Liver (tissue), 9 donors: Measurements from ENCODE around the gene CDK16. TPM values are rescaled to one million over a fixed set of nuclear protein-coding genes. Genes with fewer than 3 reads are reported as not detected.

Experiments
- DNase-seq: peaks from one replicate; pipeline ENCODE4 v3.0.0-alpha.2; 2017; ENCODE audit warnings: low spot score
- H3K27ac ChIP-seq, 2 donors: one replicate each; pipeline ENCODE4 v1.7.0; 2013; ENCODE audit warnings: inconsistent platforms in 2 of 2, low read length in 2 of 2, control low read depth in 1 of 2, low read depth in 1 of 2, mild to moderate bottlenecking in 1 of 2
- H3K27me3 ChIP-seq, 4 donors: one replicate each; pipeline versions ENCODE4 v1.6.1 to v1.7.0; 2013; ENCODE audit warnings: low read length in 3 of 4, inconsistent platforms in 1 of 4, mild to moderate bottlenecking in 1 of 4, moderate library complexity in 1 of 4; ENCODE audit not compliant: control insufficient read depth in 4 of 4, insufficient read depth in 4 of 4
- H3K36me3 ChIP-seq, 4 donors: one replicate each; pipeline versions ENCODE4 v1.6.1 to v1.7.0; 2013; ENCODE audit warnings: low read length in 3 of 4, mild to moderate bottlenecking in 3 of 4, low read depth in 1 of 4, moderate library complexity in 1 of 4; ENCODE audit not compliant: control insufficient read depth in 4 of 4, insufficient read depth in 3 of 4
- H3K4me1 ChIP-seq, 4 donors: one replicate each; pipeline versions ENCODE4 v1.6.1 to v1.7.0; 2013; ENCODE audit warnings: low read length in 3 of 4, mild to moderate bottlenecking in 3 of 4, moderate library complexity in 1 of 4; ENCODE audit not compliant: control insufficient read depth in 4 of 4, insufficient read depth in 4 of 4
- H3K4me3 ChIP-seq, 3 donors: one replicate each; pipeline versions ENCODE4 v1.6.1 to v1.7.0; 2013; ENCODE audit warnings: low read length in 3 of 3, control low read depth in 1 of 3, low read depth in 1 of 3, mild to moderate bottlenecking in 1 of 3
- H3K9ac ChIP-seq, 2 donors: one replicate each; pipeline ENCODE4 v1.7.0; 2013; ENCODE audit warnings: low read length in 2 of 2, mild to moderate bottlenecking in 2 of 2, moderate library complexity in 2 of 2, control low read depth in 1 of 2, low read depth in 1 of 2
- H3K9me3 ChIP-seq, 4 donors: one replicate each; pipeline versions ENCODE4 v1.6.1 to v1.7.0; 2013; ENCODE audit warnings: low read length in 3 of 4; ENCODE audit not compliant: control insufficient read depth in 4 of 4
- CTCF ChIP-seq: fragments of 150-350 bp; IDR thresholded peaks from 2 replicates; pipeline ENCODE4 v1.5.1; 2017; ENCODE audit warnings: improper control_type of control experiment, low read depth, low read length; ENCODE audit not compliant: missing input control
- EGR1 ChIP-seq, 2 donors: IDR thresholded peaks; 2 replicates each; pipeline ENCODE4 v1.6.1; 2016 to 2018; ENCODE audit warnings: antibody characterized with exemption in 2 of 2, low read depth in 2 of 2
- FOXA1 ChIP-seq: IDR thresholded peaks from 2 replicates; pipeline ENCODE4 v1.6.1; 2016; ENCODE audit warnings: antibody characterized with exemption
- FOXA2 ChIP-seq: IDR thresholded peaks from 2 replicates; pipeline ENCODE4 v1.6.1; 2016; ENCODE audit warnings: antibody characterized with exemption
- GABPA ChIP-seq, 2 donors: IDR thresholded peaks in 1 of 2; conservative IDR thresholded peaks in 1 of 2; 2 replicates each; pipeline ENCODE4 v1.6.1; 2016; ENCODE audit warnings: antibody characterized with exemption in 2 of 2, mild to moderate bottlenecking in 1 of 2, moderate library complexity in 1 of 2
- HNF4A ChIP-seq, 2 donors: conservative IDR thresholded peaks; 2 replicates each; pipeline ENCODE4 v1.6.1; 2016; ENCODE audit warnings: antibody characterized with exemption in 2 of 2, mild to moderate bottlenecking in 2 of 2
- HNF4G ChIP-seq: IDR thresholded peaks from 2 replicates; pipeline ENCODE4 v1.6.1; 2016; ENCODE audit warnings: antibody characterized with exemption
- JUND ChIP-seq, 2 donors: IDR thresholded peaks; 2 replicates each; pipeline ENCODE4 v1.6.1; 2016; ENCODE audit warnings: antibody characterized with exemption in 2 of 2
- NR2F2 ChIP-seq: IDR thresholded peaks from 2 replicates; pipeline ENCODE4 v1.6.1; 2016; ENCODE audit warnings: antibody characterized with exemption
- RAD21 ChIP-seq, 2 donors: IDR thresholded peaks; 2 replicates each; pipeline ENCODE4 v1.6.1; 2016; ENCODE audit warnings: antibody characterized with exemption in 2 of 2, mild to moderate bottlenecking in 2 of 2
- REST ChIP-seq: IDR thresholded peaks from 2 replicates; pipeline ENCODE4 v1.6.1; 2016; ENCODE audit warnings: antibody characterized with exemption, mild to moderate bottlenecking
- RXRA ChIP-seq, 2 donors: IDR thresholded peaks; 2 replicates each; pipeline ENCODE4 v1.6.1; 2017 to 2018; ENCODE audit warnings: antibody characterized with exemption in 2 of 2, mild to moderate bottlenecking in 1 of 2
- SP1 ChIP-seq: IDR thresholded peaks from 2 replicates; pipeline ENCODE4 v1.6.1; 2018; ENCODE audit warnings: antibody characterized with exemption, mild to moderate bottlenecking
- TAF1 ChIP-seq: conservative IDR thresholded peaks from 2 replicates; pipeline ENCODE4 v1.6.1; 2016; ENCODE audit warnings: antibody characterized with exemption, mild to moderate bottlenecking
- YY1 ChIP-seq: IDR thresholded peaks from 2 replicates; pipeline ENCODE4 v1.6.1; 2016; ENCODE audit warnings: antibody characterized with exemption, mild to moderate bottlenecking
- WGBS: extraction: QIAGEN DNeasy Blood & Tissue Kit; methylation state at CpG from one replicate; pipeline ENCODE4 v1.1.7; 2013; 5-methylcytosine and 5-hydroxymethylcytosine counted together
- polyA plus RNA-seq, 2 donors: library from polyadenylated mRNA; stranded (reverse) in 1 of 2; unstranded in 1 of 2; fragments of 200-250 nt in 1 of 2; fragments of >200 nt in 1 of 2; fragmentation: Nextera tagmentation in 1 of 2; extraction: Ambion mirVana in 1 of 2; gene quantifications; one replicate each; pipeline versions ENCODE4 v1.2.1 to v1.2.3, GENCODE V29; 2013 to 2015
- total RNA-seq, 2 donors: library from RNA; depleted of rRNA; stranded (reverse); fragments of >200 nt; gene quantifications; one replicate each; pipeline ENCODE4 v1.2.3, GENCODE V29; 2014
- TF ChIP-seq, protein P1 (sequence below): IDR thresholded peaks from 2 replicates; pipeline ENCODE4 v1.6.1; 2016; ENCODE audit warnings: antibody characterized with exemption
- TF ChIP-seq, protein P2 (sequence below): IDR thresholded peaks from 2 replicates; pipeline ENCODE4 v1.6.1; 2016; ENCODE audit warnings: antibody characterized with exemption
- TF ChIP-seq, protein P3 (sequence below): IDR thresholded peaks from 2 replicates; pipeline ENCODE4 v1.6.1; 2016; ENCODE audit warnings: antibody characterized with exemption
- donor health status: healthy.
- donor health status: healthy.
- donor health status: healthy.
- donor health status: healthy.
- donor health status: healthy.

CDK16 gene
- total and polyA plus RNA-seq, 4 donors = 10.8 to 31.1 (median 19.9) TPM

DNA sequence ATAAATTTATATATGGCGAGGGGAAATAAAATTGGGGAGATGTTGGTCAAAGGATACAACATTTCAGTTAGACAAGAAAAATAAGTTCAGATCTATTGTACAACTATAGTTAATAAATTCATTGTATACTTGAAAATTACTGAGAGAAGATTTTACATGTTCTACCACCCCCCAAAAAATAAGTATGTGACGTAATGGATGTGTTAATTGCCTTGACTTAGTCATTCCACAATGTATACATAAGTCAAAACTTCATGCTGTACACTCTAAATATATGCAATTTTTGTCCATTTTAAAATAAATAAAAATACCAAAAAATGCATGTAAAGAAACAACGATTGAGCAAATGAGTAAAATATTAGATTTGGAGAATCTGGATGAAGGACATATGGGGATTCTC, 16.1 kb downstream of the CDK16 start:
- Histone ChIP-seq H3K9ac (peak overlapping the region in 1 of 2 donors; percentile 99), H3K4me3 (no peak overlapping the region), H3K36me3 (peaks cover 0 to 1% (median 0%) of the 10 kb centered on the region in 4 donors), H3K27ac (peak overlapping the region in 1 of 2 donors; percentile 98), H3K27me3 (no peaks in the 10 kb centered on the region), H3K9me3 (no peaks in the 10 kb centered on the region), H3K4me1 (peaks cover 0 to 7% (median 0%) of the 10 kb centered on the region in 4 donors)
- WGBS = 82% methylated on average over 3 of the region's 3 CpGs
- TF ChIP-seq EGR1 (IDR thresholded peaks at IDR 0.05; ENCODE audit: low read depth in 2 of 2) (no peak), YY1 (no peak), SP1 (no peak), TAF1 (no peak), HNF4G (no peak)
- TF ChIP-seq, protein P1, sequence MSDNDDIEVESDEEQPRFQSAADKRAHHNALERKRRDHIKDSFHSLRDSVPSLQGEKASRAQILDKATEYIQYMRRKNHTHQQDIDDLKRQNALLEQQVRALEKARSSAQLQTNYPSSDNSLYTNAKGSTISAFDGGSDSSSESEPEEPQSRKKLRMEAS = no peak
- TF ChIP-seq, protein P2, sequence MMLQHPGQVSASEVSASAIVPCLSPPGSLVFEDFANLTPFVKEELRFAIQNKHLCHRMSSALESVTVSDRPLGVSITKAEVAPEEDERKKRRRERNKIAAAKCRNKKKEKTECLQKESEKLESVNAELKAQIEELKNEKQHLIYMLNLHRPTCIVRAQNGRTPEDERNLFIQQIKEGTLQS = no peak
- no peak for DNase-seq

DNA sequence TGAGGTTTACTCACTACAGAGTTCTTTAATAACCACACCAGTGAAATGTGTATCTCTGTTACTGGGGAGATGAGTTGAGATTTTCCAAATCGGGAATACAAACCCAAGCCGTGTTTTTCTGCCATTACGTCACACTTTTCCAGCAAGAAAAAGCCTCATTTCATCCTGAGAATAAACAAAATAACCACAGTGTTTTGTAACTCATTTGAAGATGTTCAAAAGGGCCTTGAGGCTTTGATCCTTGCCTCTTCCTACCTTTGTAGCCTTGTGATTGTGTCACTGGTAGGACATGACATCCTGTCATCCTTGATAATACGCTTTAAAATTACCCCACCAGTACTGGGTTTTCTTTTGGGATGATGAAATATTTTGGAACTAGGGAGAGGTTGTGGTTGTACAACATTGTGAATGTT, 17.2 kb downstream of the CDK16 start:
- no peak overlapping the region for H3K27ac ChIP-seq
- peaks cover 0 to 4% (median 0%) of the 10 kb centered on the region in 4 donors for H3K9me3 ChIP-seq
- H3K4me1 ChIP-seq = peaks cover 0 to 7% (median 0%) of the 10 kb centered on the region in 4 donors
- DNase-seq = no peak
- H3K27me3 ChIP-seq = no peaks in the 10 kb centered on the region
- WGBS = 78% methylated on average over 4 of the region's 4 CpGs
- H3K36me3 ChIP-seq = peaks cover 0 to 4% (median 0%) of the 10 kb centered on the region in 4 donors
- H3K4me3 ChIP-seq = no peak overlapping the region
- TF ChIP-seq CTCF = no peak
- no peak for TF ChIP-seq GABPA (IDR thresholded peaks at IDR 0.05 in 1 of 2, conservative IDR thresholded peaks at IDR 0.05 in 1 of 2)
- no peak for TF ChIP-seq SP1
- no peak for TF ChIP-seq FOXA1
- TF ChIP-seq REST = no peak
- no peak for TF ChIP-seq HNF4A (conservative IDR thresholded peaks at IDR 0.05)
- TF ChIP-seq, protein P2 = no peak
- TF ChIP-seq RAD21 (IDR thresholded peaks at IDR 0.05) = no peak
- TF ChIP-seq NR2F2 = no peak
- TF ChIP-seq, protein P3, sequence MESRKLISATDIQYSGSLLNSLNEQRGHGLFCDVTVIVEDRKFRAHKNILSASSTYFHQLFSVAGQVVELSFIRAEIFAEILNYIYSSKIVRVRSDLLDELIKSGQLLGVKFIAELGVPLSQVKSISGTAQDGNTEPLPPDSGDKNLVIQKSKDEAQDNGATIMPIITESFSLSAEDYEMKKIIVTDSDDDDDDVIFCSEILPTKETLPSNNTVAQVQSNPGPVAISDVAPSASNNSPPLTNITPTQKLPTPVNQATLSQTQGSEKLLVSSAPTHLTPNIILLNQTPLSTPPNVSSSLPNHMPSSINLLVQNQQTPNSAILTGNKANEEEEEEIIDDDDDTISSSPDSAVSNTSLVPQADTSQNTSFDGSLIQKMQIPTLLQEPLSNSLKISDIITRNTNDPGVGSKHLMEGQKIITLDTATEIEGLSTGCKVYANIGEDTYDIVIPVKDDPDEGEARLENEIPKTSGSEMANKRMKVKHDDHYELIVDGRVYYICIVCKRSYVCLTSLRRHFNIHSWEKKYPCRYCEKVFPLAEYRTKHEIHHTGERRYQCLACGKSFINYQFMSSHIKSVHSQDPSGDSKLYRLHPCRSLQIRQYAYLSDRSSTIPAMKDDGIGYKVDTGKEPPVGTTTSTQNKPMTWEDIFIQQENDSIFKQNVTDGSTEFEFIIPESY = no peak
- TF ChIP-seq EGR1 (IDR thresholded peaks at IDR 0.05; ENCODE audit: low read depth in 2 of 2) = no peak
- TF ChIP-seq, protein P1 = no peak
- no peak for TF ChIP-seq RXRA (IDR thresholded peaks at IDR 0.05)
- TF ChIP-seq YY1 = no peak
- no peak for TF ChIP-seq JUND (IDR thresholded peaks at IDR 0.05)
- no peak for TF ChIP-seq HNF4G
- no peak for TF ChIP-seq TAF1
- no peak for TF ChIP-seq FOXA2
- H3K9ac ChIP-seq = no peak overlapping the region
